Liver (tissue), 9 donors: ENCODE data around the gene TMEM132E. TPM values are rescaled to one million over a fixed set of nuclear protein-coding genes. Genes with fewer than 3 reads are reported as not detected.
A peak's percentile ranks its signal among the peaks of the same experiment; 100 is the strongest.

Experiments
- DNase-seq: peaks from one replicate; pipeline ENCODE4 v3.0.0-alpha.2; 2017; ENCODE audit warnings: low spot score
- H3K27ac ChIP-seq, 2 donors: one replicate each; pipeline ENCODE4 v1.7.0; 2013; ENCODE audit warnings: inconsistent platforms in 2 of 2, low read length in 2 of 2, control low read depth in 1 of 2, low read depth in 1 of 2, mild to moderate bottlenecking in 1 of 2
- H3K27me3 ChIP-seq, 4 donors: one replicate each; pipeline versions ENCODE4 v1.6.1 to v1.7.0; 2013; ENCODE audit warnings: low read length in 3 of 4, inconsistent platforms in 1 of 4, mild to moderate bottlenecking in 1 of 4, moderate library complexity in 1 of 4; ENCODE audit not compliant: control insufficient read depth in 4 of 4, insufficient read depth in 4 of 4
- H3K36me3 ChIP-seq, 4 donors: one replicate each; pipeline versions ENCODE4 v1.6.1 to v1.7.0; 2013; ENCODE audit warnings: low read length in 3 of 4, mild to moderate bottlenecking in 3 of 4, low read depth in 1 of 4, moderate library complexity in 1 of 4; ENCODE audit not compliant: control insufficient read depth in 4 of 4, insufficient read depth in 3 of 4
- H3K4me1 ChIP-seq, 4 donors: one replicate each; pipeline versions ENCODE4 v1.6.1 to v1.7.0; 2013; ENCODE audit warnings: low read length in 3 of 4, mild to moderate bottlenecking in 3 of 4, moderate library complexity in 1 of 4; ENCODE audit not compliant: control insufficient read depth in 4 of 4, insufficient read depth in 4 of 4
- H3K4me3 ChIP-seq, 3 donors: one replicate each; pipeline versions ENCODE4 v1.6.1 to v1.7.0; 2013; ENCODE audit warnings: low read length in 3 of 3, control low read depth in 1 of 3, low read depth in 1 of 3, mild to moderate bottlenecking in 1 of 3
- H3K9ac ChIP-seq, 2 donors: one replicate each; pipeline ENCODE4 v1.7.0; 2013; ENCODE audit warnings: low read length in 2 of 2, mild to moderate bottlenecking in 2 of 2, moderate library complexity in 2 of 2, control low read depth in 1 of 2, low read depth in 1 of 2
- H3K9me3 ChIP-seq, 4 donors: one replicate each; pipeline versions ENCODE4 v1.6.1 to v1.7.0; 2013; ENCODE audit warnings: low read length in 3 of 4; ENCODE audit not compliant: control insufficient read depth in 4 of 4
- ATF3 ChIP-seq: IDR thresholded peaks from 2 replicates; pipeline ENCODE4 v1.6.1; 2016; ENCODE audit warnings: antibody characterized with exemption
- CTCF ChIP-seq: fragments of 150-350 bp; IDR thresholded peaks from 2 replicates; pipeline ENCODE4 v1.5.1; 2017; ENCODE audit warnings: improper control_type of control experiment, low read depth, low read length; ENCODE audit not compliant: missing input control
- EGR1 ChIP-seq, 2 donors: IDR thresholded peaks; 2 replicates each; pipeline ENCODE4 v1.6.1; 2016 to 2018; ENCODE audit warnings: antibody characterized with exemption in 2 of 2, low read depth in 2 of 2
- FOXA1 ChIP-seq: IDR thresholded peaks from 2 replicates; pipeline ENCODE4 v1.6.1; 2016; ENCODE audit warnings: antibody characterized with exemption
- FOXA2 ChIP-seq: IDR thresholded peaks from 2 replicates; pipeline ENCODE4 v1.6.1; 2016; ENCODE audit warnings: antibody characterized with exemption
- GABPA ChIP-seq, 2 donors: IDR thresholded peaks in 1 of 2; conservative IDR thresholded peaks in 1 of 2; 2 replicates each; pipeline ENCODE4 v1.6.1; 2016; ENCODE audit warnings: antibody characterized with exemption in 2 of 2, mild to moderate bottlenecking in 1 of 2, moderate library complexity in 1 of 2
- HNF4A ChIP-seq, 2 donors: conservative IDR thresholded peaks; 2 replicates each; pipeline ENCODE4 v1.6.1; 2016; ENCODE audit warnings: antibody characterized with exemption in 2 of 2, mild to moderate bottlenecking in 2 of 2
- HNF4G ChIP-seq: IDR thresholded peaks from 2 replicates; pipeline ENCODE4 v1.6.1; 2016; ENCODE audit warnings: antibody characterized with exemption
- JUND ChIP-seq, 2 donors: IDR thresholded peaks; 2 replicates each; pipeline ENCODE4 v1.6.1; 2016; ENCODE audit warnings: antibody characterized with exemption in 2 of 2
- MAX ChIP-seq: IDR thresholded peaks from 2 replicates; pipeline ENCODE4 v1.6.1; 2016; ENCODE audit warnings: antibody characterized with exemption
- NR2F2 ChIP-seq: IDR thresholded peaks from 2 replicates; pipeline ENCODE4 v1.6.1; 2016; ENCODE audit warnings: antibody characterized with exemption
- RAD21 ChIP-seq, 2 donors: IDR thresholded peaks; 2 replicates each; pipeline ENCODE4 v1.6.1; 2016; ENCODE audit warnings: antibody characterized with exemption in 2 of 2, mild to moderate bottlenecking in 2 of 2
- REST ChIP-seq: IDR thresholded peaks from 2 replicates; pipeline ENCODE4 v1.6.1; 2016; ENCODE audit warnings: antibody characterized with exemption, mild to moderate bottlenecking
- RXRA ChIP-seq, 2 donors: IDR thresholded peaks; 2 replicates each; pipeline ENCODE4 v1.6.1; 2017 to 2018; ENCODE audit warnings: antibody characterized with exemption in 2 of 2, mild to moderate bottlenecking in 1 of 2
- SP1 ChIP-seq: IDR thresholded peaks from 2 replicates; pipeline ENCODE4 v1.6.1; 2018; ENCODE audit warnings: antibody characterized with exemption, mild to moderate bottlenecking
- TAF1 ChIP-seq: conservative IDR thresholded peaks from 2 replicates; pipeline ENCODE4 v1.6.1; 2016; ENCODE audit warnings: antibody characterized with exemption, mild to moderate bottlenecking
- YY1 ChIP-seq: IDR thresholded peaks from 2 replicates; pipeline ENCODE4 v1.6.1; 2016; ENCODE audit warnings: antibody characterized with exemption, mild to moderate bottlenecking
- ZBTB33 ChIP-seq: IDR thresholded peaks from 2 replicates; pipeline ENCODE4 v1.6.1; 2016; ENCODE audit warnings: antibody characterized with exemption
- WGBS: extraction: QIAGEN DNeasy Blood & Tissue Kit; methylation state at CpG from one replicate; pipeline ENCODE4 v1.1.7; 2013; 5-methylcytosine and 5-hydroxymethylcytosine counted together
- polyA plus RNA-seq, 2 donors: library from polyadenylated mRNA; stranded (reverse) in 1 of 2; unstranded in 1 of 2; fragments of 200-250 nt in 1 of 2; fragments of >200 nt in 1 of 2; fragmentation: Nextera tagmentation in 1 of 2; extraction: Ambion mirVana in 1 of 2; gene quantifications; one replicate each; pipeline versions ENCODE4 v1.2.1 to v1.2.3, GENCODE V29; 2013 to 2015
- total RNA-seq, 2 donors: library from RNA; depleted of rRNA; stranded (reverse); fragments of >200 nt; gene quantifications; one replicate each; pipeline ENCODE4 v1.2.3, GENCODE V29; 2014
- donor health status: healthy.
- donor health status: healthy.
- donor health status: healthy.
- donor health status: healthy.
- donor health status: healthy.

Gene TMEM132E
- total and polyA plus RNA-seq, 4 donors, result 0.25 to 1.2 (median 0.46) TPM; not detected in 1

GRCh38 chr17:34530918-34531317 is 48.5 kb upstream of the TMEM132E start:
- DNase-seq, result peak; percentile 47
- H3K4me3 ChIP-seq, result no peak overlapping the region
- H3K36me3 ChIP-seq, result no peaks in the 10 kb centered on the region
- no peaks in the 10 kb centered on the region for H3K4me1 ChIP-seq
- peaks cover 0 to 5% (median under 1%) of the 10 kb centered on the region in 4 donors for H3K27me3 ChIP-seq
- no peak overlapping the region for H3K27ac ChIP-seq
- H3K9ac ChIP-seq, result no peak overlapping the region
- WGBS, result 21% methylated on average over 3 of the region's 3 CpGs
- no peaks in the 10 kb centered on the region for H3K9me3 ChIP-seq
- TF ChIP-seq NR2F2 (peak; percentile 84), MAX (no peak), SP1 (peak; percentile 17)

GRCh38 chr17:34532281-34533065 is 46.9 kb upstream of the TMEM132E start:
- no peak for DNase-seq
- Histone ChIP-seq H3K27me3 (peaks cover 0 to 9% (median under 1%) of the 10 kb centered on the region in 4 donors), H3K4me3 (no peak overlapping the region), H3K9ac (no peak overlapping the region), H3K4me1 (no peaks in the 10 kb centered on the region), H3K9me3 (no peaks in the 10 kb centered on the region), H3K36me3 (no peaks in the 10 kb centered on the region), H3K27ac (no peak overlapping the region)
- TF ChIP-seq FOXA2 (no peak), EGR1 (IDR thresholded peaks at IDR 0.05; ENCODE audit: low read depth in 2 of 2) (no peak), ZBTB33 (no peak), RAD21 (IDR thresholded peaks at IDR 0.05) (no peak), NR2F2 (no peak), JUND (IDR thresholded peaks at IDR 0.05) (no peak), HNF4A (conservative IDR thresholded peaks at IDR 0.05) (no peak), TAF1 (no peak), ATF3 (no peak), REST (no peak), YY1 (no peak), HNF4G (no peak), RXRA (IDR thresholded peaks at IDR 0.05) (no peak), FOXA1 (no peak), SP1 (no peak), MAX (no peak), GABPA (IDR thresholded peaks at IDR 0.05 in 1 of 2, conservative IDR thresholded peaks at IDR 0.05 in 1 of 2) (no peak), CTCF (no peak)
- 38% methylated on average over 6 of the region's 6 CpGs for WGBS
